HepG2 (cell line): ENCODE results near the gene SLF1. TPM values are rescaled to one million over a fixed set of nuclear protein-coding genes. Genes with fewer than 3 reads are reported as not detected.

Source experiments
- AHDC1 ChIP-seq: sonication (generic); formaldehyde crosslinking; IDR thresholded peaks from 2 replicates; pipeline ENCODE4 v1.5.1; 2020; ENCODE audit warnings: mild to moderate bottlenecking, missing genetic modification reagents, borderline replicate concordance
- HMG20B ChIP-seq: conservative IDR thresholded peaks from 2 replicates; pipeline ENCODE4 v1.6.1; 2016; ENCODE audit warnings: missing genetic modification reagents, missing compliant biosample characterization
- RERE ChIP-seq: IDR thresholded peaks from 2 replicates; pipeline ENCODE4 v1.6.1; 2016; ENCODE audit warnings: low read depth, missing genetic modification reagents, missing compliant biosample characterization
- ZIK1 ChIP-seq: sonication (generic); formaldehyde crosslinking; IDR thresholded peaks from 2 replicates; pipeline ENCODE4 v1.5.0; 2020; ENCODE audit warnings: mild to moderate bottlenecking, low read depth, missing genetic modification reagents, borderline replicate concordance
- polyA plus RNA-seq, 8 experiments: library from polyadenylated mRNA; depleted of rRNA in 3 of 8; stranded (reverse) in 7 of 8; unstranded in 1 of 8; fragments of >200 nt; fragmentation: Illumina TruSeq in 4 of 8; extraction: Trizol in 4 of 8; gene quantifications; 2 replicates each; pipeline versions ENCODE4 v1.2.1 to v1.2.3, GENCODE V29; 2011 to 2016; ENCODE audit warnings: low read depth in 4 of 8, missing spikeins in 1 of 8, mixed read lengths in 1 of 8; ENCODE audit not compliant: insufficient read depth in 1 of 8
- total RNA-seq, 5 experiments: library from RNA; depleted of rRNA; stranded (reverse); fragments of >200 nt; fragmentation: Illumina TruSeq; extraction: Trizol; gene quantifications; 2 replicates each; pipeline ENCODE4 v1.2.3, GENCODE V29; 2016; ENCODE audit warnings: low read depth in 1 of 5
- TF ChIP-seq, protein P1 (sequence below): sonication (generic); formaldehyde crosslinking; IDR thresholded peaks from 2 replicates; pipeline ENCODE4 v1.4.0; 2020; ENCODE audit warnings: mild to moderate bottlenecking, low read depth, missing genetic modification reagents

Gene SLF1
- total and polyA plus RNA-seq, 2 of the 13 experiments (the other 11 are each of a cell fraction or from before 2014, with no cell fraction given), result 2.1 to 9.1 TPM

DNA sequence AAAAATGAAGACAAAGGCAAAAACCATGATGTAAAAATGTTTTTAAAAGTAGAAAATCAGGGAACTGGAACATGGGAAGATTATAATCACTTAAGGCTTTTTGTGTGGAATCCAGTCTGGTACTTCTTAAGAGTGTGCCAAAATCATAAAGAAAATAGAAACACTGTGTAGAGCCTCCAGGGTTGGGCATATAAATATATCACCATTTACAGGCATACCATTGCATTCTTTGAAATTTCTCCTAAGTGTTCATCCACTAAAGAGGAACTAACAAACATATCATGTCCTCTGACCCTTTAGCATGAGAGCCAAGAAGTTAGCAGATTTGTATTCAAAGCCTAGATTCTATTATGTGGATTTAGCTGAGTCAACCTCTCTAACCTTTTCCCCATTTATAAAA lies 93.3 kb downstream of the SLF1 start (continued):
- no peak for TF ChIP-seq AHDC1 (CRISPR knock-in tag)
- TF ChIP-seq, protein P1, sequence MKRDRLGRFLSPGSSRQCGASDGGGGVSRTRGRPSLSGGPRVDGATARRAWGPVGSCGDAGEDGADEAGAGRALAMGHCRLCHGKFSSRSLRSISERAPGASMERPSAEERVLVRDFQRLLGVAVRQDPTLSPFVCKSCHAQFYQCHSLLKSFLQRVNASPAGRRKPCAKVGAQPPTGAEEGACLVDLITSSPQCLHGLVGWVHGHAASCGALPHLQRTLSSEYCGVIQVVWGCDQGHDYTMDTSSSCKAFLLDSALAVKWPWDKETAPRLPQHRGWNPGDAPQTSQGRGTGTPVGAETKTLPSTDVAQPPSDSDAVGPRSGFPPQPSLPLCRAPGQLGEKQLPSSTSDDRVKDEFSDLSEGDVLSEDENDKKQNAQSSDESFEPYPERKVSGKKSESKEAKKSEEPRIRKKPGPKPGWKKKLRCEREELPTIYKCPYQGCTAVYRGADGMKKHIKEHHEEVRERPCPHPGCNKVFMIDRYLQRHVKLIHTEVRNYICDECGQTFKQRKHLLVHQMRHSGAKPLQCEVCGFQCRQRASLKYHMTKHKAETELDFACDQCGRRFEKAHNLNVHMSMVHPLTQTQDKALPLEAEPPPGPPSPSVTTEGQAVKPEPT, result no peak
- TF ChIP-seq ZIK1 (CRISPR knock-in tag), result no peak
- no peak for TF ChIP-seq RERE
- TF ChIP-seq HMG20B, result no peak
